Measurements from ENCODE around the gene XRCC1.
A peak's percentile ranks its signal among the peaks of the same experiment; 100 is the strongest.

The XRCC1 gene

DNA sequence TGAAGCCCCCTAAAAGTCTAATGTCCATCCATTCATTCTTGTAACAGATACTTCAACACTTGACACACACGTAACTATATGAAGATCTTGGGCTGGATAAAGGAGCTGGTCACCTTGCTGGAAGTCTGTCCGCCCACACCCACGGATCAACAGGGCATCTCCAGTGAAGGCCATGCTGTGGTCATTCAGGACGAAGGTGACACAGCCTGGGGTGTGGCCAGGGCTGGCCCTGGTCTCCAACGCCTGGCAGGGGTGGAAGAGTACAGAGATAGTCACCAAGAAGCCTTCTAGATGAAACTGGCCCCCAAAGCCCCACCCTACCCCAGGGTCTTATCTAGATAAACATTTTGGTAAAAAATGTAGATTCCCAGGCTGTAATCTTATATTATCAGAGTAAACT lies 64.0 kb downstream of the XRCC1 start:
- no peak for DNase-seq

DNA sequence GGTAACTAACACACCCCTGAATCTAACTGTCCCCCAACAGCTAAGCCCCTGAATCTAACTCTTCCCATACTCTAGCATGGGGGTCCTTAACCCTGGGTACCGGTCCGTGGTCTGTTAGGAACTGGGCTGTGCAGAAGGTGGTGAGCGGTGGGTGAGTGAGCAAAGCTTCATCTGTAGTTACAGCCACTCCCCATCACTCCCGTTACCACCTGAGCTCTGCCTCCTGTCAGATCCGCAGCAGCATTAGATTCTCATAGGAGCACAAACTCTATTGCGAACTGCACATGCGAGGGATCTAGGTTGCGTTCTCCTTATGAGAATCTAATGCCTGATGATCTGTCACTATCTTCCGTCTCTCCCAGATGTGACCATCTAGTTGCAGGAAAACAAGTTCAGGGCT lies 64.6 kb downstream of the XRCC1 start:
- DNase-seq, result no peak

- DNase-seq, result no peak
Measured at GRCh38 chr19:43507880-43508279, 67.4 kb downstream of the XRCC1 start.

DNA sequence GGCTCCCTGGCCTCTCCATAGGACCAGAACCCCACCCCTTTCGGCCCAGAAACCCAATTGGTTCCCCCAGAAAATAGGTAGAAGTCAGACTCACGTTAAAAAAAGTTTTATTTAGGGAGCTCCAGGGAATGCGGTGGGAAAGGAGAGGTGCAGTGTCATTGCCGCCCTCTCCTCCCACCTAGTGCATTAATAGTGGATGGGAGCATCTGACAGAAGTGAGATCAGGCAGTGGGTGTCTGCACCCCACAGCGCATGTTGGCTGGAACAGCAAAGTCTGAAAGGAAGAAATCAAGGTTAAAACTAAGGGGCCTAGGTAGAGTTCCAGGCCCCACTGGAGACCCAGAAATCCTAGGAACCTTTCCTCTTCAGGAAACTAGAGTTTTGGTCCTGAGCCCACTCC lies 68.7 kb downstream of the XRCC1 start:
- DNase-seq, result no peak

- no peak for DNase-seq
Measured at GRCh38 chr19:43505941-43506340, 69.4 kb downstream of the XRCC1 start.

DNA sequence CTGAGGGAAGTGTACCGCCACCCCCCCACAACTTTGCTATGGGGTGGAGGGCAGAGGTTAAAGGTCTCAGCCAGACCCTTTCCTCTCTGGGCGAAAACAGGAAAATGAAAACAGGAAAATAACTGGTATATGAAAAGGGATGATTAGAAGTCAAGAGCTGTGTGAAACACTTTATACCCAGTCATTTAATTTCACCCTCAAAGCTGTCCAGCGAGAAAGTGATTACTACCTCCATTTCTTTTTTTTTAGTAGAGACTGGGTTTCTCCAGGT lies 70.2 kb downstream of the XRCC1 start:
- no peak for DNase-seq

- no peak for DNase-seq
Measured at GRCh38 chr19:43504426-43505185, 70.7 kb downstream of the XRCC1 start, which contains the start of gene PHLDB3. Gene PHLDB3 (minus strand): TSS chr19:43504746. CDS start chr19:43504118, 628 bp downstream.

- peak; percentile 96 for DNase-seq
Measured at GRCh38 chr19:43503501-43504425, 71.6 kb downstream of the XRCC1 start.

GRCh38 chr19:43502419-43502976 lies 72.8 kb downstream of the XRCC1 start:
- no peak for DNase-seq

DNA sequence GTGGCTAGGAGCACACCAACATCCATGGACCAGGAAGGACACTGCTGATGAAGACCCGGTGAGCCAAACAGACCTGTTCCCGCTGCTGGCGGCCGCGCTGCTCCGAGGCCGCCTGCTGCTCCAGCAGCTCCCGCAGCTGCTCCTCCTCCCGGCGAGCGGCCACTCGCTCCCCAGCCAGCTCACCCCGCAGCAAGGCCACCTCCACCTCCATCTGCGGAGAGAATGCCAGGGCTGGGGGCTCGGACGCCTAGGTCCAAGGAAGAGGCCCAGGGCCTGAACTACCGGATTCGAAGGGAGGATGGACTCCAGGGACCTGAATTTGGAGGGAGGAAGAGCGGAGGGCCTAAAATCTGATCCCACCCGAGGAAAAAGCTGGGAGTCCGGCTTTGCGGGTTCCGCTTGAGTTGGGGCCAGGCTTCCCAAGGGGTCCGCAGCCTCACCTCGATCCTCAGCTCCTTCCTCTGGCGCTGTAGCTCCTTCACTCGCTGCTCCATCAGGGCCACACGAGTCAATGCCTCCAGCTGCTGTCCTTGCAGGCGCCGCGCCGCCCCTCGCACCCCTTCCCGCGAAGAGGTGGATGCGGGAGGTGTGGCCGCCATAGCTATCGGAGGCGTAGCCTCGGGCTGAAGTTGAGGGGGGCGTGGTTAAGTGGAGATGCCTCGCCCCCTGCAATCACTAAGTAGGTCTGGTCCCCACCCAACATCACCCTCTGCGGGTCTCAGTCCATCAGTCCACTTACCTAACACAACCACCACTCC lies 73.5 kb downstream of the XRCC1 start:
- no peak for DNase-seq

- no peak for DNase-seq
Measured at GRCh38 chr19:43499042-43499441, 76.3 kb downstream of the XRCC1 start.

- DNase-seq, result no peak
Measured at GRCh38 chr19:43498233-43498842, 77.0 kb downstream of the XRCC1 start.

DNA sequence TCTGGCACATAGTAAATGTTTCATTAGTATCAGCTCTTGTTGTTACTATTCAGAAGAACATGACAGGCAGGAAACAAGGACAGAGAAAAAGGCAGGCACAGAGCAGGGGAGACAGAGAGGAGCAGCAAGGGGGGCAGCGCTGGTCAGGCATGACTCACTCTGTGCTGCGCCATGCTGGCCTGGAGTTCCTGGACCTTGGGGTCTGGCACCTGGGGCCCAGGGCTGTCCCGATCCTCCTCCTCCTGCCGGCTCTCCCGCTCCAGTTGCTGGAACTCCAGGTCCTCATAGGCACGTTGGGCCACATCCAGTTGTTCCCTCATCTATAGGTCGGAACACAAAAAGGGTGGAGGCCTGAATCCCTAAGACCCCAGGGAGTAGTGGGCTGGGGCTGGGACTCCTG lies 78.4 kb downstream of the XRCC1 start:
- no peak for DNase-seq

DNA sequence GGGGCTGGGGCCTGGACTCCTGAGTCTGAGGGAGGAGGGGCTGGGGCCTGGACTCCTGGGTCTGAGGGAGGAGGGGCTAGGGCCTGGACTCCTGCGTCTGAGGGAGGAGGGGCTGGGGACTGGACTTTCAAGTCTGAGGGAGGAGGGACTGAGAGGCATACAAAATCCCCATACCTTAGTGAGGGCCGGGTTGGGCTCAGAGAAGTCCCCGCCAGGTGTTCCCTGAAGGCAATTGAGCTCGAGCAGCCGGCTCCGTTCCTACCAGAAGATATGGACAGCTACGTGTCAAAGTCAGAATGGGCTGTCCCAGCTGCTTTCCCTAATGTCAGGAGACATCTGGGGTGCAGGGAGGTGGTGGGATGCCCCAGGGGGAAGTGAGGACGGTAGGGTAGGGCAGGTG lies 80.2 kb downstream of the XRCC1 start:
- DNase-seq, result no peak

Measured in central memory CD4-positive, alpha-beta T cell (primary cell).